Measurements from ENCODE around the gene SLC8A3. TPM values are rescaled to one million over a fixed set of nuclear protein-coding genes. Genes with fewer than 3 reads are reported as not detected.
A peak's percentile ranks its signal among the peaks of the same experiment; 100 is the strongest.

SLC8A3 gene
- polyA plus RNA-seq, 1 of the 3 experiments (the other 2 are of a cell fraction), result 0.26 TPM

GRCh38 chr14:70050136-70050535 lies 138.6 kb downstream of the SLC8A3 start:
- Histone ChIP-seq H3K9me3 (no peaks in the 10 kb centered on the region), H2AFZ (ENCODE audit: low read depth) (no peak overlapping the region), H4K20me1 (ENCODE audit: insufficient read depth) (no peaks in the 10 kb centered on the region), H3K27me3 (ENCODE audit: insufficient read depth) (no peaks in the 10 kb centered on the region), H3K79me2 (ENCODE audit: insufficient read depth) (no peaks in the 10 kb centered on the region), H3K4me2 (no peak overlapping the region), H3K4me1 (ENCODE audit: control insufficient read depth in 1 of 2, insufficient read depth in 2 of 2, low read depth in 1 of 2, low read length in 1 of 2) (peaks cover 0 to 21% of the 10 kb centered on the region in 2 experiments; a peak in 2 of 4 replicates), H3K4me3 (ENCODE audit: low read depth in 2 of 2, low read length in 1 of 2) (no peak overlapping the region), H3F3A (replicated peaks; ENCODE audit: insufficient read depth) (no peaks in the 10 kb centered on the region), H3K36me3 (replicated peaks in 1 of 2; ENCODE audit: control insufficient read depth in 1 of 2, insufficient read depth in 2 of 2, low read length in 1 of 2) (no peaks in the 10 kb centered on the region), H3K27ac (ENCODE audit: low read depth in 2 of 2, low read length in 1 of 2) (peak overlapping the region in 1 of 2 experiments; percentile 69; a peak in 2 of 4 replicates), H3K9ac (no peak overlapping the region), H3K9me2 (no peaks in the 10 kb centered on the region)
- TF ChIP-seq SMC3 (IDR thresholded peaks at IDR 0.05; ENCODE audit: low read depth, low read length), result no peak
- TF ChIP-seq JUND (IDR thresholded peaks at IDR 0.05), result no peak
- TF ChIP-seq, protein P1, sequence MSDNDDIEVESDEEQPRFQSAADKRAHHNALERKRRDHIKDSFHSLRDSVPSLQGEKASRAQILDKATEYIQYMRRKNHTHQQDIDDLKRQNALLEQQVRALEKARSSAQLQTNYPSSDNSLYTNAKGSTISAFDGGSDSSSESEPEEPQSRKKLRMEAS (IDR thresholded peaks at IDR 0.05; ENCODE audit: low read depth), result no peak
- TF ChIP-seq, protein P2, sequence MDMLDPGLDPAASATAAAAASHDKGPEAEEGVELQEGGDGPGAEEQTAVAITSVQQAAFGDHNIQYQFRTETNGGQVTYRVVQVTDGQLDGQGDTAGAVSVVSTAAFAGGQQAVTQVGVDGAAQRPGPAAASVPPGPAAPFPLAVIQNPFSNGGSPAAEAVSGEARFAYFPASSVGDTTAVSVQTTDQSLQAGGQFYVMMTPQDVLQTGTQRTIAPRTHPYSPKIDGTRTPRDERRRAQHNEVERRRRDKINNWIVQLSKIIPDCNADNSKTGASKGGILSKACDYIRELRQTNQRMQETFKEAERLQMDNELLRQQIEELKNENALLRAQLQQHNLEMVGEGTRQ (IDR thresholded peaks at IDR 0.05; ENCODE audit: borderline replicate concordance, low read depth, low read length), result no peak
- TF ChIP-seq MXI1 (IDR thresholded peaks at IDR 0.05; ENCODE audit: low read depth, low read length), result no peak
- no peak for TF ChIP-seq GATA2 (CRISPR knock-in tag; IDR thresholded peaks at IDR 0.05)
- WGBS (ENCODE audit: low lambda C conversion rate), result 27% methylated on average over 4 of the region's 4 CpGs
- ChIA-PET CTCF (interaction anchor here (0.8 to 1.0 kb wide), 3 partner anchors 23 to 267 kb away, joined by 3 read pairs; no protein-coding TSS in a partner anchor), POLR2A (no interaction called here)
- no peak for DNase-seq

DNA sequence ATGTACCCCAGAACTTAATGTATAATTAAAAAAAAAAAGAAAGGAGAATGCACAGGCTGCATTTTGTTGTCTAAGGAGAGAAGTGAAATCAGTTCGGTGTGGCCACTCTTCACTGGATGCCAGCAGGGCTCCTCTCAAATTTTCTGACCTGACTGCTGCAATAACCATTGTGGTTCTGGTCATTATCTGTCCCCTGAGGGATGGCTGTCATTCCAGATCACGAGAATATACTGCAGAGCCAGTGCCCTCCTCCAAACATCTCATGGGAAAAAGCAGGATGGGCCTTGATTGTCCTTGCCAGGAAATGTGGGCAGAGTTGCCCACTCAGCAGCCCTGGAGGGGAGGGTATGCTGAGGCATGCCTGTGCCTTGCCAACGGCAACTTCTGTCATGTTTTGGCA lies 139.1 kb downstream of the SLC8A3 start:
- WGBS (ENCODE audit: low lambda C conversion rate), result 19% methylated on average over 3 of the region's 3 CpGs
- Histone ChIP-seq H3K4me3 (ENCODE audit: low read depth in 2 of 2, low read length in 1 of 2) (no peak overlapping the region), H3K4me1 (ENCODE audit: control insufficient read depth in 1 of 2, insufficient read depth in 2 of 2, low read depth in 1 of 2, low read length in 1 of 2) (peaks cover 0 to 21% of the 10 kb centered on the region in 2 experiments; a peak in 2 of 4 replicates), H3K27ac (ENCODE audit: low read depth in 2 of 2, low read length in 1 of 2) (peak overlapping the region in 1 of 2 experiments; percentile 69; a peak in 2 of 4 replicates), H3K36me3 (replicated peaks in 1 of 2; ENCODE audit: control insufficient read depth in 1 of 2, insufficient read depth in 2 of 2, low read length in 1 of 2) (no peaks in the 10 kb centered on the region), H3K4me2 (no peak overlapping the region), H3K9ac (no peak overlapping the region), H3K9me3 (no peaks in the 10 kb centered on the region), H3F3A (replicated peaks; ENCODE audit: insufficient read depth) (no peaks in the 10 kb centered on the region), H4K20me1 (ENCODE audit: insufficient read depth) (no peaks in the 10 kb centered on the region), H3K79me2 (ENCODE audit: insufficient read depth) (no peaks in the 10 kb centered on the region), H2AFZ (ENCODE audit: low read depth) (no peak overlapping the region), H3K9me2 (no peaks in the 10 kb centered on the region), H3K27me3 (ENCODE audit: insufficient read depth) (no peaks in the 10 kb centered on the region)
- peak; percentile 36 for DNase-seq
- ChIA-PET POLR2A (no interaction called here), CTCF (interaction anchor here (0.8 to 6.5 kb wide), 5 partner anchors 23 to 268 kb away, joined by 3 to 132 read pairs (median 3); no protein-coding TSS in a partner anchor)
- TF ChIP-seq CHD2 (IDR thresholded peaks at IDR 0.05; ENCODE audit: low read length, partially characterized antibody) (peak; percentile 32), GABPA (IDR thresholded peaks at IDR 0.05; ENCODE audit: low read depth) (no peak), EP300 (IDR thresholded peaks at IDR 0.05; ENCODE audit: borderline replicate concordance in 1 of 2, low read depth in 1 of 2, low read length in 1 of 2) (peak in 1 of 2 experiments; percentile 59; a peak in 1 of 4 replicates)

DNA sequence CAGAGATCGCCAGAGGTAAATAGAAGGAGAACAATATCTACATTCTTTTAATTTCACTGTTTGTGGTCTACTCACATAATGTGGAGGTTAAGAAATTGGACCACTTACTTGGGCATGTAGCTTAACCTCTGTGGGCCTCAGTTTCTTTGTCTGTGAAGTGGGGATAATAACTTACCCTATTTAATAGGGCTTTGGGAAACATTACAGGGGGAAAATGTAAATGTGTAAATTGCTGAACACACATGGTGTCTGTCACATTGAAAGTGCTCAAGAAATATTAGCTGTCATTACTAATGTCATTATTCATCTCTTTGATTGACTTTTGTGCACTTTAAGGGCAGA lies 140.5 kb downstream of the SLC8A3 start:
- H3K4me1 ChIP-seq (ENCODE audit: control insufficient read depth in 1 of 2, insufficient read depth in 2 of 2, low read depth in 1 of 2, low read length in 1 of 2), result peaks cover 0 to 21% of the 10 kb centered on the region in 2 experiments; a peak in 1 of 4 replicates
- no peak for DNase-seq
- POLR2A ChIA-PET, result no interaction called here
- no peaks in the 10 kb centered on the region for H3K9me2 ChIP-seq
- no peak overlapping the region for H3K4me3 ChIP-seq (ENCODE audit: low read depth in 2 of 2, low read length in 1 of 2)
- H4K20me1 ChIP-seq (ENCODE audit: insufficient read depth), result no peaks in the 10 kb centered on the region
- H3K4me2 ChIP-seq, result no peak overlapping the region
- H2AFZ ChIP-seq (ENCODE audit: low read depth), result no peak overlapping the region
- no peaks in the 10 kb centered on the region for H3K9me3 ChIP-seq
- CTCF ChIA-PET, result interaction anchor here (0.8 to 6.5 kb wide), 6 partner anchors 20 to 267 kb away, joined by 3 to 132 read pairs (median 26); no protein-coding TSS in a partner anchor
- no peak overlapping the region for H3K9ac ChIP-seq
- H3F3A ChIP-seq (replicated peaks; ENCODE audit: insufficient read depth), result no peaks in the 10 kb centered on the region
- H3K79me2 ChIP-seq (ENCODE audit: insufficient read depth), result no peaks in the 10 kb centered on the region
- 17% methylated on average over 1 of the region's 1 CpG for WGBS (ENCODE audit: low lambda C conversion rate)
- no peak overlapping the region for H3K27ac ChIP-seq (ENCODE audit: low read depth in 2 of 2, low read length in 1 of 2)
- no peaks in the 10 kb centered on the region for H3K27me3 ChIP-seq (ENCODE audit: insufficient read depth)
- no peaks in the 10 kb centered on the region for H3K36me3 ChIP-seq (replicated peaks in 1 of 2; ENCODE audit: control insufficient read depth in 1 of 2, insufficient read depth in 2 of 2, low read length in 1 of 2)
- TF ChIP-seq ZBTB33 (IDR thresholded peaks at IDR 0.05; ENCODE audit: borderline replicate concordance, low read depth) (no peak), PBX3 (IDR thresholded peaks at IDR 0.05) (no peak), JUND (IDR thresholded peaks at IDR 0.05) (no peak), MEF2A (IDR thresholded peaks at IDR 0.05; ENCODE audit: borderline replicate concordance, low read depth) (no peak), IRF3 (IDR thresholded peaks at IDR 0.05; ENCODE audit: low read depth, low read length) (no peak), GATA2 (CRISPR knock-in tag; IDR thresholded peaks at IDR 0.05) (no peak), RFX5 (IDR thresholded peaks at IDR 0.05; ENCODE audit: low read length) (no peak), SMC3 (IDR thresholded peaks at IDR 0.05; ENCODE audit: low read depth, low read length) (no peak)
- TF ChIP-seq, protein P2 (IDR thresholded peaks at IDR 0.05; ENCODE audit: borderline replicate concordance, low read depth, low read length), result no peak

Data from SK-N-SH (cell line).